Measurements from ENCODE around the gene MPV17L2. TPM values are rescaled to one million over a fixed set of nuclear protein-coding genes. Genes with fewer than 3 reads are reported as not detected.
"Not testable (repeated sequence)": the region's sequence is repeated elsewhere in the genome, so short reads cannot be mapped to it uniquely, and the experiment has no call there.

MPV17L2 gene
- total RNA-seq, 4 donors from 2014 or later, result 4.7 to 57.7 (median 29.3) TPM

DNA sequence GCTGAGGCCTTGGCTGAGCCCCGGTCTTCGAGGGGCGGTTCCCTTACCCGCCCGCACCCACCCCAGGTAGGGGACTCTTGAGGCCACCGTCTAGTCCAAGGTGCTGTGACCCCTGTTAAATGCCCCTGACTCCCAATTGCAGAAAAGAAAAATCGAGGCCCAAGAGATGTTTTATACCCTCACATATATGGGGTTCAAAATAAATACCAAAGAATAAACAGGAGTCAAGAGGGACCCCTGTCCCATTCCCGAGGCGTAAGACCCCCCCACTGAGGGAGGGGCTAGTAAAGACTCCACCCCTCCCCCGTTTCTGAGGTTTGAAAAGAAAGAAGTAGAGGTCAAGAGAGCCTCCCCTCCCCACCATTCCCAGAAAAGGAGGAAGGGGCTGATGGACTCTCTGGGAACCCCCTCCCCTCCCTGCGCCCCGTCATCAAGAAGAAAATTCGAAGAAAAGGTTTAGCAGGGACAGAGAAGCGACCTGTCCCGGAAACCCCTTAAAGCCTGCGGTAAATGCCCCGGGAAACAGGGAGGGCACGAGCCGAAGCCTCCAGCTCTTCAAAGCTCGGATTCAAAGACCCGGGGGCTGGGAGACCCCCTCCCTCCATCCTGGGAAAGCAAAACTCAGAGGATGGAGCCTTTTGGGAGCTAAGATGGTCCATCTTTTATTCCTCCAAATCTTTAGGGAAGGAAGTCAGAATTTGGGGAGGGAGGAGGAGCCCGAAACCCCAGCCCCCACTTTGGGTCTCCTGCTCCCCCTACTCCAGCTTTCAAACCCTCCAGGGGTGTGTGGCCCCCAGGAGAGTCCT, 11.6 kb downstream of the MPV17L2 start:
- H3K9me3 ChIP-seq, result no peaks in the 10 kb centered on the region
- peak overlapping the region; percentile 46 to 63 (median 55) for H3K4me3 ChIP-seq (replicated peaks in 1 of 3)
- H3K36me3 ChIP-seq, result no peaks in the 10 kb centered on the region
- WGBS, 2 donors, result 0 to 2% methylated on average over 17 to 22 of the region's 22 CpGs
- intact Hi-C loops (cut with DNase I), result loop anchor here (5.0 to 10.0 kb wide), 2 partner anchors 42 to 210 kb away; partner anchors contain the start of gene SSBP4
- DNase-seq, result no peak
- H3K27me3 ChIP-seq, result no peaks in the 10 kb centered on the region
- H3K4me1 ChIP-seq, result peaks cover 17 to 19% of the 10 kb centered on the region in 2 donors
- TF ChIP-seq, protein P1, sequence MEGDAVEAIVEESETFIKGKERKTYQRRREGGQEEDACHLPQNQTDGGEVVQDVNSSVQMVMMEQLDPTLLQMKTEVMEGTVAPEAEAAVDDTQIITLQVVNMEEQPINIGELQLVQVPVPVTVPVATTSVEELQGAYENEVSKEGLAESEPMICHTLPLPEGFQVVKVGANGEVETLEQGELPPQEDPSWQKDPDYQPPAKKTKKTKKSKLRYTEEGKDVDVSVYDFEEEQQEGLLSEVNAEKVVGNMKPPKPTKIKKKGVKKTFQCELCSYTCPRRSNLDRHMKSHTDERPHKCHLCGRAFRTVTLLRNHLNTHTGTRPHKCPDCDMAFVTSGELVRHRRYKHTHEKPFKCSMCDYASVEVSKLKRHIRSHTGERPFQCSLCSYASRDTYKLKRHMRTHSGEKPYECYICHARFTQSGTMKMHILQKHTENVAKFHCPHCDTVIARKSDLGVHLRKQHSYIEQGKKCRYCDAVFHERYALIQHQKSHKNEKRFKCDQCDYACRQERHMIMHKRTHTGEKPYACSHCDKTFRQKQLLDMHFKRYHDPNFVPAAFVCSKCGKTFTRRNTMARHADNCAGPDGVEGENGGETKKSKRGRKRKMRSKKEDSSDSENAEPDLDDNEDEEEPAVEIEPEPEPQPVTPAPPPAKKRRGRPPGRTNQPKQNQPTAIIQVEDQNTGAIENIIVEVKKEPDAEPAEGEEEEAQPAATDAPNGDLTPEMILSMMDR (IDR thresholded peaks at IDR 0.05), result no peak
- TF ChIP-seq POLR2A (IDR thresholded peaks at IDR 0.05), result peak; percentile 23 to 46
- H3K27ac ChIP-seq, result peak overlapping the region; percentile 93 to 99 (median 97)

DNA sequence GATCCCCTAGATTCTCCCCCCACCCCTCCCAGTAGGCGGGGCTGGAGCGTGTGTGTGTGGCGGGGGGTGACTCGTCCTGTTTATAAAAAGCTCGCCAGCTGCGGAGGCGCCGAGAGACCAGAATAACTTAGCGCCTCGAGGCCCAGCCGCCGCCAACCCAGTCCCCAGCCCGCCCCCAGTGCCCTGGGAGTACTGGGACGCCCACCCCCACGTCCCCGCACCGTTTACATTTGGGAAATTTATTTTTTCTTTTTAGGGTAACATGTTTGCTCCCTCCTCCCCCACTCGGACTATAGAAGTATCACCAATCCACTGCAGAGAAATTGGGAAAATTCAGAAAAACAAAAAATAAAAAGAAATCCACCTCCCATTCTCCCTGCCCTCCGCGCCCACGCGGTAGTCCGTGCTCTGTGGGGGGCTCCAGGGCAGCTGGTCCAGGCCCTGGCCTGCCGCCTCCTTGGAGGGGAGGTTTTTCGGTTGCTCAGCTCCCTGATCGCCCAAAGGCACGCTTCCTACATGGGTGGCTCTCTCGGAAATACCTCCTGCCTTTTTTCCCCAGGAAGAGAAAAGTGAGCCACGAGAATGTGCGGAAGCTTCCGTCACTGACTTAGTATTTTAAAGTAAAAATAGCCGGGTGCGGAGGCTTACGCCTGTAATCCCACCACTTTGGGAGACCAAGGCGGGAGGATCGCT, 12.3 kb downstream of the MPV17L2 start:
- H3K36me3 ChIP-seq, result no peaks in the 10 kb centered on the region
- peaks cover 17 to 19% of the 10 kb centered on the region in 2 donors for H3K4me1 ChIP-seq
- H3K9me3 ChIP-seq, result no peaks in the 10 kb centered on the region
- H3K4me3 ChIP-seq (replicated peaks in 1 of 3), result peak overlapping the region; percentile 46 to 63 (median 55)
- peak; percentile 78 to 82 for DNase-seq
- intact Hi-C loops (cut with DNase I), result loop anchor here (10.0 kb wide), 1 partner anchor 209 kb away; the partner anchor contains the start of gene SSBP4
- H3K27ac ChIP-seq, result peak overlapping the region; percentile 93 to 99 (median 97)
- 23 to 27% methylated on average over 35 to 36 of the region's 36 CpGs for WGBS, 2 donors
- no peaks in the 10 kb centered on the region for H3K27me3 ChIP-seq
- TF ChIP-seq POLR2A (IDR thresholded peaks at IDR 0.05), result peak in 1 of 2 donors; percentile 47
- TF ChIP-seq, protein P1 (IDR thresholded peaks at IDR 0.05), result no peak

DNA sequence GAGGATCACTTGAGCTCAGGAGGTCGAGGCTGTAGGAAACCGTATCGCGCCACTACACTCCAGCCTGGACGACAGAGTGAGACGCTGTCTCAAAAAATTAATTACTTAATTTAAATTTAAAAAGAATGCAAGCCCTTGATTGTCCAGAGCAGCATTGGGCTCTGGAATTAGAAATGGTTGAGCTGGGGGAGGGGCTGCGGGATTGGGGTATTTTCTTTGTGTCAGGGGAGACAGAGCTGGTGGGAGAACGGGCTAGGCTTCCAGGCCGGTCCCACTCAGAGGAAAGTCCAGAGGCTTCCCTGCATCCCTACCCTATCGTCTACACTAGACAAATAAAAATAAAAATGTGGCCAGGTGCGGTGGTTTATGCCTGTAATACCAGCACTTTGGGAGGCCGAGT, 13.0 kb downstream of the MPV17L2 start:
- Histone ChIP-seq H3K4me3 (replicated peaks in 1 of 3) (no peak overlapping the region), H3K27me3 (no peaks in the 10 kb centered on the region), H3K9me3 (no peaks in the 10 kb centered on the region), H3K4me1 (peaks cover 17 to 19% of the 10 kb centered on the region in 2 donors), H3K27ac (peak overlapping the region; percentile 93 to 99 (median 97)), H3K36me3 (no peaks in the 10 kb centered on the region)
- 85 to 86% methylated on average over 12 of the region's 12 CpGs for WGBS, 2 donors
- TF ChIP-seq, protein P1 (IDR thresholded peaks at IDR 0.05), result no peak
- TF ChIP-seq POLR2A (IDR thresholded peaks at IDR 0.05), result no peak
- intact Hi-C loops (cut with DNase I), result loop anchor here (10.0 kb wide), 1 partner anchor 209 kb away; the partner anchor contains the start of gene SSBP4
- DNase-seq, result no peak

DNA sequence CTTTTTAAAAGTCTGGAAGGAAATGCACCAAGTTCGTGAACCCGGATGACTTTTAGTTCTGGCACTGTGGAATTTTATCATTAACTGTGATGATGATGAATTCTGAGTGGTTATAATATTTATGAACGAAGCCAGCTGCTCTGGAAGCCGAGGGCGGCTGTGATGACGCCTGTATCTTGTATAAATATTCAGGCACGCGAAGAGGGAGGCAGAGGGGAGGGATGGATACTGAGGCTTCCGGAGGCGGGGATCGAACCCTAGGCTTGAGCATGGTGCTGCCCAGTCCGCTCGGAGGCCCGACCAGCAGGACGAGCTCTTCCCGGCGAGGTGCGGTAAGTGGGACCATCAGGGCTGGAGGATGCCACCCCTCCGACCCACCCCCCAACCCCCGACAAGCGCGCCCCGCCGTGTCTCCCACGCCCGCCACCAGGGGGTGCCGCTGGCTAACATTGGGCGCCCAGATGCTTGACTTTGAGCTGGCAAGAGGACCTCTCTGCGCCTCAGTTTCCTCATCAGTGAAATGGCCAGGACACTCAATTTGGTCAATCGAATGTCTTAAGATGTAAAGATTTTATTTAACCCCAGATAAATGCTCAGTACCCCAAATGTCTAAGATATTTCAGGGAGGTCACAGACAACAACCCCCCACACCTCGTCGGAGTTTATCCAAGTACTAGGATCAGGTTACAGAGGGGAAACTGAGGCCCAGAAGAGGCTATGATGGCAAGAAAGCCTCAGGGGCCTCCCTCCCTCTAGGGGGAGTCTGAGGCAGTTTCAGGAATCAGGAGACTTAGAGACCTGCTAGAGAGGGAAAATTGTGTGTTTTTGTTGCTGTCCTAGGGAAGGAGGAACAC, 15.3 kb downstream of the MPV17L2 start:
- no peak for TF ChIP-seq POLR2A (IDR thresholded peaks at IDR 0.05)
- TF ChIP-seq, protein P1 (IDR thresholded peaks at IDR 0.05), result peak; percentile 27 to 73 (median 35)
- Histone ChIP-seq H3K27me3 (no peaks in the 10 kb centered on the region), H3K36me3 (no peaks in the 10 kb centered on the region), H3K9me3 (no peaks in the 10 kb centered on the region), H3K27ac (no peak overlapping the region), H3K4me3 (replicated peaks in 1 of 3) (no peak overlapping the region), H3K4me1 (peaks cover 8 to 10% of the 10 kb centered on the region in 2 donors)
- intact Hi-C loops (cut with DNase I), result loop anchor here (10.0 kb wide), 1 partner anchor 206 kb away; the partner anchor contains the start of gene SSBP4
- WGBS, 2 donors, result 24 to 28% methylated on average over 22 to 23 of the region's 32 CpGs
- DNase-seq, result peak in 1 of 2 donors; percentile 34

DNA sequence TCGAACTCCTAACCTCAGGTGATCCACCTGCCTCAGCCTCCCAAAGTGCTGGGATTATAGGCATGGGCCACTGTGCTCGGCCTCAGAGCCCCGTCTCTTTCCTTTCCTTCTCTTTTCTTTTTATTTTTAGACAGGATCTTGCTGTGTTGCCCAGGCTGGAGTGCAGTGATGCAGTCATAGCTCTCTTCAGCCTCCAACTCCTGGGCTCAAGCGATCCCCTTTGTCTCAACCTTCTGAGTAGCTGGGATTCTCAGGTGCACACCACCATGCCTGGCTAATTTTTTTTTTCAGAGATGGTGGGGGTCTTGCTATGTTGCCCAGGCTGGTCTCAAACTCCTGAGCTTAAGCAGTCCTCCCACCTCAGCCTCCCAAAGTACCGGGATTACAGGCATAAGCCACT, 16.9 kb downstream of the MPV17L2 start:
- intact Hi-C loops (cut with DNase I), result loop anchor here (5.0 to 10.0 kb wide), 2 partner anchors 42 to 205 kb away; partner anchors contain the start of gene SSBP4
- not testable (repeated sequence) for H3K4me3 ChIP-seq (replicated peaks in 1 of 3); H3K36me3 ChIP-seq; H3K27me3 ChIP-seq; H3K9me3 ChIP-seq; DNase-seq; H3K4me1 ChIP-seq; H3K27ac ChIP-seq
- 83 to 91% methylated on average over 5 of the region's 5 CpGs for WGBS, 2 donors

Data from thyroid gland (tissue), 4 donors.